NCI-H2029 treated with DMSO at 0.1 percent for 48 hours (cell line): ENCODE results near the gene DRC7.
"Not testable (repeated sequence)": the region's sequence is repeated elsewhere in the genome, so short reads cannot be mapped to it uniquely, and the experiment has no call there.

Source experiments
- DNase-seq: peaks from one replicate; lab custom pipeline; 2025; lab: John Stamatoyannopoulos, UW

DRC7 gene

GRCh38 chr16:57761957-57762356 lies 67.4 kb downstream of the DRC7 start:
- no peak for DNase-seq

- no peak for DNase-seq
Measured at GRCh38 chr16:57762365-57763040, 67.9 kb downstream of the DRC7 start.

- no peak for DNase-seq
Measured at GRCh38 chr16:57763285-57764005, 68.8 kb downstream of the DRC7 start.

- DNase-seq: no peak
Measured at GRCh38 chr16:57764006-57764340, 69.4 kb downstream of the DRC7 start.

GRCh38 chr16:57764341-57765159 lies 69.9 kb downstream of the DRC7 start:
- DNase-seq: no peak

GRCh38 chr16:57765160-57765728 lies 70.6 kb downstream of the DRC7 start:
- DNase-seq: no peak

- no peak for DNase-seq
Measured at GRCh38 chr16:57766714-57767348, 72.2 kb downstream of the DRC7 start.

- DNase-seq: no peak
Measured at GRCh38 chr16:57769541-57770145, 75.0 kb downstream of the DRC7 start.

- no peak for DNase-seq
Measured at GRCh38 chr16:57770361-57770760, 75.8 kb downstream of the DRC7 start.

GRCh38 chr16:57771141-57771785 lies 76.7 kb downstream of the DRC7 start:
- no peak for DNase-seq

GRCh38 chr16:57773019-57773418 lies 78.4 kb downstream of the DRC7 start:
- DNase-seq: no peak

- DNase-seq: no peak
Measured at GRCh38 chr16:57773655-57774295, 79.2 kb downstream of the DRC7 start.

- no peak for DNase-seq
Measured at GRCh38 chr16:57774705-57775285, 80.2 kb downstream of the DRC7 start.

- DNase-seq: no peak
Measured at GRCh38 chr16:57775661-57776469, 81.3 kb downstream of the DRC7 start.

GRCh38 chr16:57778658-57779057 lies 84.1 kb downstream of the DRC7 start:
- DNase-seq: no peak

GRCh38 chr16:57779836-57780235 lies 85.2 kb downstream of the DRC7 start:
- not testable (repeated sequence) for DNase-seq

GRCh38 chr16:57781349-57781740 lies 86.7 kb downstream of the DRC7 start:
- DNase-seq: no peak
